NT2/D1 (cell line): ENCODE results near the gene RB1.

Experiments used
- SUZ12 ChIP-seq: IDR thresholded peaks from 2 replicates; pipeline ENCODE4 v1.6.1; 2011; ENCODE audit not compliant: insufficient read length, insufficient read depth; ENCODE audit errors: extremely low read depth
- YY1 ChIP-seq: IDR thresholded peaks from 2 replicates; pipeline ENCODE4 v1.6.1; 2011; ENCODE audit not compliant: insufficient read length, insufficient read depth

DNA sequence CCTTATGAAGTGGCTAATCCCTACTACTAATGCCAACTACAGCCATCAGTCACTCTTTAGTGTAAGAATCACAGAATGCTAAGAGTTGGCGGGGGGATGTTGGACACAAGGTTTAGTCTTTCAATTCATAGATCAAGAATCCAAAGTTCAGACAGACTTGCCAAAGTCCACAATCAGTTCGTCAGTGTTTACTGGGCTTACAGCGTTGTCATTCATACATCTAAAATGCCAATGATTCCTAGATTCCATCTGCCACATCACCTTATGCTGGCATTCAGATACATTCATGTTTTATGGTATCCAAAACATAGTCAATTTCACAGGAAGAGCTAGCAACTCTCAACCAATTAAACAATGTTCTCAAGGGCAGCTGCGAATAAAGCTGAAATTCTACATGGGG lies 211.2 kb downstream of the RB1 start:
- no peak for TF ChIP-seq SUZ12
- no peak for TF ChIP-seq YY1
